Thoracic aorta (tissue), 2 donors: ENCODE results near the gene MRGPRG. TPM values are rescaled to one million over a fixed set of nuclear protein-coding genes. Genes with fewer than 3 reads are reported as not detected.

Experiments
- ATAC-seq: fragments of 150-250 bp; one replicate; pipeline ENCODE4 v1.8.0; 2017; ENCODE audit warnings: low read depth; ENCODE audit not compliant: insufficient number of reproducible peaks, low FRiP score
- DNase-seq: peaks from one replicate; pipeline ENCODE4 v3.0.0-alpha.2; 2020; ENCODE audit warnings: low spot score
- H3K27ac ChIP-seq, 2 donors: fragments of 200-600 bp; sonication (generic); 1 replicate in 1 of 2; 2 replicates in 1 of 2; pipeline ENCODE4 v1.5.1; 2016; ENCODE audit warnings: mild to moderate bottlenecking in 2 of 2, moderate library complexity in 2 of 2
- H3K27me3 ChIP-seq: fragments of 200-600 bp; sonication (generic); replicated peaks from 2 replicates; pipeline ENCODE4 v1.6.0; 2016; ENCODE audit warnings: mild to moderate bottlenecking; ENCODE audit not compliant: insufficient read depth
- H3K36me3 ChIP-seq: fragments of 200-600 bp; sonication (generic); one replicate; pipeline ENCODE4 v1.5.1; 2016
- H3K4me1 ChIP-seq, 2 donors: fragments of 200-600 bp; sonication (generic); 1 replicate in 1 of 2; 2 replicates in 1 of 2; pipeline versions ENCODE4 v1.5.1 to v1.6.0; 2016; ENCODE audit warnings: low read depth in 2 of 2, mild to moderate bottlenecking in 1 of 2; ENCODE audit not compliant: control insufficient read depth in 1 of 2
- H3K4me3 ChIP-seq: fragments of 200-600 bp; sonication (generic); 2 replicates; pipeline ENCODE4 v1.5.1; 2016; ENCODE audit warnings: mild to moderate bottlenecking
- H3K9me3 ChIP-seq: fragments of 200-600 bp; sonication (generic); 2 replicates; pipeline ENCODE4 v1.5.1; 2016
- total RNA-seq, 2 donors: library from RNA; depleted of rRNA; stranded (reverse); fragments of >200 nt; gene quantifications; one replicate each; pipeline versions ENCODE4 v1.1.0 to v1.2.3, GENCODE V29; 2016
- TF ChIP-seq, protein P1 (sequence below): fragments of 200-600 bp; sonication (generic); IDR thresholded peaks from one replicate; pipeline ENCODE4 v1.5.1; 2019; ENCODE audit warnings: antibody characterized with exemption

The MRGPRG gene
- total RNA-seq, 2 donors from 2014 or later, result not detected

DNA sequence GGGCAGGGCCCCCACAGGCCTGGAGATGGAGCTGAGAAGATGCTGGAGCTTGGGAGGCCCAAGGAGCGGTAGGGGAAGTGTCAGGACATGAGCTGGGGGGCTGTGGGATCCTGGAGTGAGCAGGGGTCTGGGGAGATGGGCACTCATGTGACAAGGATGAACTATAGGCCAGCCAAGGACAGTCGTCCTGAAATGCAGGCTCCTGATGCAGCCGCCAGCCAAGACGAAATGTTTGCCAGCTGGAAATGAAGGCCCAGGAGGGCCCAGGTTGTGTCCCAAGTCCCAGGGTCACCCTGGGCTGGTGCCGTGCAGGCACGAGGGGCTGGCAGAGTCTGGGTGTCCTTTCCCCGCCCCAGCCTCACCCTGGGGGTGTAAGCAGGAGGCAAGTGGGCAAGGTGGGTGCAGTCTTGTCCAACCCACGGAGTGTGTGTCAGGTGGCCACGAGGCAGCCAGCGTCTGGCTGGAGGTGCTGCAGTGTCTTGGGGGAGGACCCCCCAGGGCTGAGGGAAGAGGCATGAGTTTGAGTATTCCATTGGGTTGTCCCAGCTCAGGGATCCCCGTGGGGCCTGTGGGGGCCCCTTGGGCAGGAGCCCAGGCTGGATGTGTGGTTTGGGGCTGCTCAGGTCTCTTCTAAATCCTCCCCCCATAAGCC lies 21.4 kb downstream of the MRGPRG start:
- Histone ChIP-seq H3K4me3 (no peak overlapping the region), H3K4me1 (no peaks in the 10 kb centered on the region), H3K36me3 (no peaks in the 10 kb centered on the region), H3K27me3 (no peaks in the 10 kb centered on the region), H3K9me3 (no peaks in the 10 kb centered on the region), H3K27ac (no peak overlapping the region)
- TF ChIP-seq, protein P1, sequence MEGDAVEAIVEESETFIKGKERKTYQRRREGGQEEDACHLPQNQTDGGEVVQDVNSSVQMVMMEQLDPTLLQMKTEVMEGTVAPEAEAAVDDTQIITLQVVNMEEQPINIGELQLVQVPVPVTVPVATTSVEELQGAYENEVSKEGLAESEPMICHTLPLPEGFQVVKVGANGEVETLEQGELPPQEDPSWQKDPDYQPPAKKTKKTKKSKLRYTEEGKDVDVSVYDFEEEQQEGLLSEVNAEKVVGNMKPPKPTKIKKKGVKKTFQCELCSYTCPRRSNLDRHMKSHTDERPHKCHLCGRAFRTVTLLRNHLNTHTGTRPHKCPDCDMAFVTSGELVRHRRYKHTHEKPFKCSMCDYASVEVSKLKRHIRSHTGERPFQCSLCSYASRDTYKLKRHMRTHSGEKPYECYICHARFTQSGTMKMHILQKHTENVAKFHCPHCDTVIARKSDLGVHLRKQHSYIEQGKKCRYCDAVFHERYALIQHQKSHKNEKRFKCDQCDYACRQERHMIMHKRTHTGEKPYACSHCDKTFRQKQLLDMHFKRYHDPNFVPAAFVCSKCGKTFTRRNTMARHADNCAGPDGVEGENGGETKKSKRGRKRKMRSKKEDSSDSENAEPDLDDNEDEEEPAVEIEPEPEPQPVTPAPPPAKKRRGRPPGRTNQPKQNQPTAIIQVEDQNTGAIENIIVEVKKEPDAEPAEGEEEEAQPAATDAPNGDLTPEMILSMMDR, result no peak
- ATAC-seq (no peak), DNase-seq (no peak)

DNA sequence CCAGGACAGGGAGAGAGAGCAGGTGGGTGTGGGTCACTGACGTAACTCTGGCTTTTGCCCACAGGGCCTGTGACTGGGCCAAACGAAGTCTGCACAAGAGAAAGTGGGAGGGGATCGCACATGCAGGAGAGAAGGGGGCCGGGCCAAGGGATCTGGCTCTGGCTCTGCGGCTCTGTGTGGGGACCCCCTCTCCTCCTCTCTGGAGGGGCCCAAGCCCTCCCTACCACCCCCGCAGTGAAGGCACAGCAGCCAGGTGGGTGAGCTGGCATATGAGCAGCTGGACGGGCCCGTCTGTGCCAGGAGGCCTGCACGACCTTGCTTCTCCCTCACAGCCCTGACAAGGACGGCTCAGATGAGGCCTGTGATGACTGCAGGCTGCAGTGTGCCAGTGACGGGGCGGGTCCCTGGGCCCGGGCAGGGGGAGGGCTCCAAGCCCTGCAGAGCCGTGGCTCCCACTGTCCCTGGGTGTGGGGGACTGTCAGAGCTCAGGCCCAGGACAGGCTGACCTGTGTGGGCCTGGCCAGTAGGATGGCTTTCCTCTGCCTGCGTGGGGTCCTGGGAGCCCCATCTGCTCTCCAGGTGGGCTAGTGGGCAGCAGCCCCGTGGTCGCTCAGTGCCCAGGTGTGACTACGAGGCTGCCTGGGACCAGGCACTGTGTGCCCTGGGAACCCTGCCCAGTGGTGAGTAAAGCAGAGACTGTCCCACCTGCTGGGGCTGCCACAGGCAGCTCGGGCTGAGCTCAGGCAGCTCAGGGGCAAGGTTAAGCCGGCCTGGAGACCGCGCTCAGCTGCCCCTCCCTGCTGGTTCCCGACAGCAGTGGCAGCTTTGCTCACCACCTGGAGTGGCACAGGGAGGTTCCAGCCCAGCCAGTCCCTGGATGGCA lies 22.2 kb downstream of the MRGPRG start:
- no peaks in the 10 kb centered on the region for H3K27me3 ChIP-seq
- no peaks in the 10 kb centered on the region for H3K36me3 ChIP-seq
- H3K27ac ChIP-seq, result no peak overlapping the region
- H3K4me3 ChIP-seq, result no peak overlapping the region
- DNase-seq (no peak), ATAC-seq (no peak)
- TF ChIP-seq, protein P1, result no peak
- no peaks in the 10 kb centered on the region for H3K4me1 ChIP-seq
- H3K9me3 ChIP-seq, result no peaks in the 10 kb centered on the region

DNA sequence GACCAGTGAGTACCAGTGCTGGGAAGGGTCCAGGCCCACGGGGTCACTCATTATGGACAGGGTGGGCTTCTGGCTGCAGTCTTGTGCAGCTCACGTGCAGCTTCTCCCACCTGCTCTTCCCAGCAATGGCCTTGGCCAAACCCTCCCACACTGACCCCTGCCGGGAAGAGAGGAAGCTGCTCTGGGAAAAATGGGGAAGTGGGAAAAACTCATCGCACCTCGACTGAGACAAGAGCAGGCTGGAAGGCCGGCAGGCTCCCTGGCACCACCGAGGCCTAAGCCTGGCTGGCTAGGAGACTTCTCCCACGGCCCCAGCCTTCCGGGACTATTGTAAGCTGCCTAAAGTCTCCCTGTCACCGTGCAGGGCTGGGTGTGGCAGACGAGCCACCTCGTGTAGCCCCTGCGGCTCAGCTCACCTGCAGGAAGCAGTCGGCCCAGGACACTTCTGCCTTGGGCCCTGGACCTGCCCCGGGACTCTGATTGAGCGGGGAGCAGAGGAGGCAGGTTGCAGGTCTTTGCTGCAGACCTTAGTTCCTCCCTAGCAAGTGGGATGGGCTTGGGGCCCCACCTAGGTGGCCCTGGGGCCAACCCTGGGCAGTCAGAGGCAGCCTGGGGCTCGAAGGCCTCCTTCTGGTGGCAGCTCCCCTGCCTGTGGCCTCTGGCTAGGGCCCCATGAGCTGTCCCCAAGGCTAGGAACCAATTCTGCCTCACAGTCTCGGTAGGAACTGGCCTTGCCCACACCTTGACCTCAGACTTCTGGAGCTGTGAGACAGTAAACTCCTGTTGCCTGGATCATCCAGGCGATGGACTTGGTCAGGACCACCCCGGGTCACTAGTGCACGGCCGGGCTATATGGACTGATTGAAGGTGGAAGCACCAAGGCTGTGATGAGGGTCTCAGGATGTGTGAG lies 23.1 kb downstream of the MRGPRG start:
- no peak for ATAC-seq
- TF ChIP-seq, protein P1, result peak; percentile 31
- Histone ChIP-seq H3K9me3 (no peaks in the 10 kb centered on the region), H3K27ac (no peak overlapping the region), H3K27me3 (no peaks in the 10 kb centered on the region), H3K4me1 (no peaks in the 10 kb centered on the region), H3K36me3 (no peaks in the 10 kb centered on the region), H3K4me3 (no peak overlapping the region)
- DNase-seq, result no peak

DNA sequence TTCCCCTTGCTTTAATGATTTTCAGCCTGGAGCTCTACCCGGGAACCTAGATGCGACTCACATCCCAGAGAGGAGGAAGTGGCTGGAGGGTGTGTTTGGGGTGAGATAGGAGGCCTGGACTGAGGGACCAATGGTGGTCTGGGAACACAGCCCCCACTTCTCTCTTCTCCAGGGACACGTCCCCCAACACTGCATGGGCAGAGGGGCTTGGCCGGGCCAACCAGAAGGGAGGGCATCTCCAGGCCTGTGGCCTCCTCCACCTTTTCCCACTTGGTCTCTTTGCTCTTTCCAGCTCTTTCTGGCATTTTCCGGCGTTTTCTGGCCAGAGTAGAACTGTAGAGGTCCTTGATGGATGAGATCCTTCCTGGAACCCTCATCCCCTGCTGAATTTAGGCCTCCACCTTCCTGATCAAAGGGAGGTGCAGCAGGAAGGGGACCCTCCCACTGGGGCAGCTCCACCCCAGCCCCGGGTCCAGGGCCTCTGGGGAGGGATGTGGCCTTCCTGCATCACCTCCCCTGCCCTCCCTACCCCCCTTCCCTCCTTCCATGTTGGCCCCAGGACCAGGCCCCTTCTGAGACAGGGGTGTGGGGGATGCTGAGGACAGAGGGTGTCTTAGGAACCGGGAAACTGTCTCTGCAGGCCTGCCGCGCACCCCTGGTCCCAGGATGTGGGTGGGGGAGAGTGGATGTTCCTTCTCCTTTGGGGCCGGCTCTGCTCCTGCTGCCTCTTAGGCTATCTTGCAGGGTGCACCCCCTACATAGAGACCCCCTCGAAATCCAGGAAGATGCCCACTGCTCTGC lies 24.4 kb downstream of the MRGPRG start:
- ATAC-seq, result no peak
- DNase-seq, result no peak
- no peak overlapping the region for H3K27ac ChIP-seq
- H3K4me1 ChIP-seq, result no peaks in the 10 kb centered on the region
- no peak overlapping the region for H3K4me3 ChIP-seq
- no peaks in the 10 kb centered on the region for H3K36me3 ChIP-seq
- TF ChIP-seq, protein P1, result no peak
- H3K27me3 ChIP-seq, result no peaks in the 10 kb centered on the region
- no peaks in the 10 kb centered on the region for H3K9me3 ChIP-seq
